CD4-positive, alpha-beta memory T cell (primary cell): ENCODE data around the gene TACC2. TPM values are rescaled to one million over a fixed set of nuclear protein-coding genes. Genes with fewer than 3 reads are reported as not detected.

ENCODE experiments used
- CTCF ChIA-PET: fragments of 350-600 bp; sonication (Branson Sonifier 250); formaldehyde crosslinking; loops from one replicate; lab custom pipeline; 2021; ENCODE audit warnings: inconsistent platforms; ENCODE audit not compliant: partially characterized antibody; lab: Charles Lee
- POLR2A ChIA-PET: fragments of 350-600 bp; sonication (Branson Sonifier 250); formaldehyde crosslinking; loops from one replicate; lab custom pipeline; 2021; ENCODE audit not compliant: partially characterized antibody; lab: Charles Lee
- DNase-seq, 5 donors: peaks; one replicate each; pipeline versions ENCODE4 v3.0.0 to v3.0.0-alpha.2; 2020 to 2022; ENCODE audit warnings: mixed read lengths in 1 of 5
- H3K27ac ChIP-seq: one replicate; pipeline ENCODE4 v1.7.0; 2013; ENCODE audit warnings: low read depth, low read length
- H3K27me3 ChIP-seq: 2 replicates; pipeline ENCODE4 v1.7.0; 2013; ENCODE audit warnings: mild to moderate bottlenecking, low read length, moderate library complexity; ENCODE audit not compliant: insufficient read depth
- H3K36me3 ChIP-seq: 2 replicates; pipeline ENCODE4 v1.7.0; 2013; ENCODE audit warnings: mild to moderate bottlenecking, low read length, moderate library complexity; ENCODE audit not compliant: insufficient read depth
- H3K4me1 ChIP-seq: 2 replicates; pipeline ENCODE4 v1.7.0; 2013; ENCODE audit warnings: mild to moderate bottlenecking, low read length, moderate library complexity; ENCODE audit not compliant: insufficient read depth
- H3K4me3 ChIP-seq, 2 donors: one replicate each; pipeline ENCODE4 v1.7.0; 2013; ENCODE audit warnings: low read length in 2 of 2, mild to moderate bottlenecking in 1 of 2
- H3K9me3 ChIP-seq, 2 donors: one replicate each; pipeline ENCODE4 v1.7.0; 2013; ENCODE audit warnings: low read length in 2 of 2, control low read depth in 1 of 2; ENCODE audit not compliant: control insufficient read depth in 1 of 2
- H3K27ac Mint-ChIP-seq, 7 donors: one replicate each; pipeline ENCODE4 v1.8.0; 2020 to 2021; ENCODE audit warnings: mixed read lengths in 7 of 7, mild to moderate bottlenecking in 6 of 7, inconsistent platforms in 3 of 7, moderate library complexity in 3 of 7
- H3K27me3 Mint-ChIP-seq, 2 donors: one replicate each; pipeline ENCODE4 v1.8.0; 2020 to 2021; ENCODE audit warnings: mixed read lengths in 2 of 2
- H3K36me3 Mint-ChIP-seq, 2 donors: one replicate each; pipeline ENCODE4 v1.8.0; 2020 to 2021; ENCODE audit warnings: mixed read lengths in 2 of 2, inconsistent platforms in 1 of 2, mild to moderate bottlenecking in 1 of 2
- H3K4me1 Mint-ChIP-seq, 4 donors: one replicate each; pipeline ENCODE4 v1.8.0; 2020 to 2021; ENCODE audit warnings: mixed read lengths in 4 of 4, mild to moderate bottlenecking in 1 of 4
- H3K4me3 Mint-ChIP-seq, 8 donors: one replicate each; pipeline ENCODE4 v1.8.0; 2020 to 2021; ENCODE audit warnings: mixed read lengths in 8 of 8, mild to moderate bottlenecking in 7 of 8, moderate library complexity in 6 of 8, inconsistent platforms in 3 of 8
- H3K9me3 Mint-ChIP-seq, 8 donors: one replicate each; pipeline ENCODE4 v1.8.0; 2020 to 2021; ENCODE audit warnings: mixed read lengths in 8 of 8, mild to moderate bottlenecking in 5 of 8, inconsistent platforms in 3 of 8, moderate library complexity in 1 of 8
- intact Hi-C: fragments of 100-400 bp; cut with micrococcal nuclease; formaldehyde crosslinking; loops from one replicate; pipeline ENCODE4 v1.15.1; 2023
- polyA plus RNA-seq, 2 donors: library from polyadenylated mRNA; unstranded; fragments of 300-500 nt; fragmentation: Illumina TruSeq; gene quantifications; one replicate each; pipeline ENCODE4 v1.2.3, GENCODE V29; 2021
- total RNA-seq, 2 experiments: library from RNA; stranded (reverse); gene quantifications; one replicate each; pipeline ENCODE4 v1.2.3, GENCODE V29; 2021

TACC2 gene
- total and polyA plus RNA-seq, 4 experiments from 2014 or later: not detected

DNA sequence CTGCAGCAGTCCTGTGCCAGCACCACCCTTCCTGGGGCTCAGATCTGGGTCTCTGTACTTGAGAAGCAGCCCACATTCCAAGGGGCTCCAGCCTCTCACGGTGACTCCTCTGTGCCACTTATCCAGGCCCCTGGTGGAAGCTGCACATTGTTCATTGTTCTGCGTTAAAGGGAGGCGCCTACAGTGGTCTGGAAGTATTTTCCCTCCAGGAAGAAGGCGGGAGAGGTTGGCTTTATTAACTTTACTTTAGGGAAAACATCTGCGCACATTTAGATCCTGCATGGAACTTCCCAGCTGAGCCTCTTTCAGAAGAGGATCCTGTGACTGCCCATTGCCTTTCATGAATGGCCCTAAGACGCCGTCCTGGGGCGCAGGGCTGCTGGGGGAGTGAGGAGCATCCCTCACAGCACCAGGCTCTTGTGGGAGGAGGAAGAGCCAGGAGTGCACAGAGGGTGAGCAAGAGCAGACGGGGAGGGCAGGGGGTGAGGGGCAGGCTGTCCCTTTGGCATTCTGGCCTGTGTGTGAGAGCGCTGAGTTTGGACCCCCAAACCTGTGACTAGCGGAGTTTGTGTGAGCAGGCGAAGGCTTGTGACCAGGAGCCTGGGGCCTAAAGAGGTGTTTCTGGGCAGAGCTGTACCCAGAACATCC lies 183.5 kb downstream of the TACC2 start:
- Histone ChIP-seq H3K27me3 (no peaks in the 10 kb centered on the region), H3K9me3 (no peaks in the 10 kb centered on the region), H3K36me3 (no peaks in the 10 kb centered on the region), H3K4me1 (no peaks in the 10 kb centered on the region), H3K4me3 (no peak overlapping the region), H3K27ac (no peak overlapping the region)
- no peaks in the 10 kb centered on the region for H3K36me3 Mint-ChIP-seq
- H3K4me3 Mint-ChIP-seq: no peak overlapping the region
- no peak for DNase-seq
- no peaks in the 10 kb centered on the region for H3K9me3 Mint-ChIP-seq
- ChIA-PET CTCF (no interaction called here), POLR2A (no interaction called here)
- no peaks in the 10 kb centered on the region for H3K4me1 Mint-ChIP-seq
- intact Hi-C loops: no loop called here
- H3K27me3 Mint-ChIP-seq: peaks cover 12% of the 10 kb centered on the region in 2 donors
- no peak overlapping the region for H3K27ac Mint-ChIP-seq

DNA sequence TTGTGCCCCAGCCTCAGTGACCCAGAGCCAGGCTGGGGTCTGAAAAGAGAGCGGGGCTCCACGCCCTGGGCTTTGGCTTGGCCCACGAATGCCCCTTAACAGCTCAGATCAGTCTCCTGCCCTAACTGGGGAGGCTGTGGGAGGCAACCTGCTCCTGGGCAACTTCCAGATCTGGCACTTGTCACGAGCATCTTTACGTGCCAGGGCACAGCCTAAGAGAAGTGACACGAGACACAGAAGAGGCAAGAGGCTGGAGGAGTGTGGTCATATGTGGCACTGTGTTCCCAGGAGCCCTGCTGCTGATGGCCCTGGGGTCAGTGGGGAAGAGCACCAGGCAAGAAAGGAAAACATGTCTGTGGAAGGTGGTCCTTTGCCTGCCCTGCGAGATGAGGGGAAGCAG lies 184.4 kb downstream of the TACC2 start:
- H3K27me3 ChIP-seq: no peaks in the 10 kb centered on the region
- H3K27ac Mint-ChIP-seq: no peak overlapping the region
- H3K27ac ChIP-seq: no peak overlapping the region
- CTCF ChIA-PET: no interaction called here
- no peak for DNase-seq
- H3K9me3 ChIP-seq: no peaks in the 10 kb centered on the region
- no peaks in the 10 kb centered on the region for H3K9me3 Mint-ChIP-seq
- no peaks in the 10 kb centered on the region for H3K4me1 ChIP-seq
- H3K4me3 Mint-ChIP-seq: no peak overlapping the region
- H3K36me3 ChIP-seq: no peaks in the 10 kb centered on the region
- peaks cover 11 to 12% of the 10 kb centered on the region in 2 donors for H3K27me3 Mint-ChIP-seq
- H3K4me1 Mint-ChIP-seq: no peaks in the 10 kb centered on the region
- no peak overlapping the region for H3K4me3 ChIP-seq
- H3K36me3 Mint-ChIP-seq: no peaks in the 10 kb centered on the region
- intact Hi-C loops: no loop called here
- POLR2A ChIA-PET: no interaction called here

DNA sequence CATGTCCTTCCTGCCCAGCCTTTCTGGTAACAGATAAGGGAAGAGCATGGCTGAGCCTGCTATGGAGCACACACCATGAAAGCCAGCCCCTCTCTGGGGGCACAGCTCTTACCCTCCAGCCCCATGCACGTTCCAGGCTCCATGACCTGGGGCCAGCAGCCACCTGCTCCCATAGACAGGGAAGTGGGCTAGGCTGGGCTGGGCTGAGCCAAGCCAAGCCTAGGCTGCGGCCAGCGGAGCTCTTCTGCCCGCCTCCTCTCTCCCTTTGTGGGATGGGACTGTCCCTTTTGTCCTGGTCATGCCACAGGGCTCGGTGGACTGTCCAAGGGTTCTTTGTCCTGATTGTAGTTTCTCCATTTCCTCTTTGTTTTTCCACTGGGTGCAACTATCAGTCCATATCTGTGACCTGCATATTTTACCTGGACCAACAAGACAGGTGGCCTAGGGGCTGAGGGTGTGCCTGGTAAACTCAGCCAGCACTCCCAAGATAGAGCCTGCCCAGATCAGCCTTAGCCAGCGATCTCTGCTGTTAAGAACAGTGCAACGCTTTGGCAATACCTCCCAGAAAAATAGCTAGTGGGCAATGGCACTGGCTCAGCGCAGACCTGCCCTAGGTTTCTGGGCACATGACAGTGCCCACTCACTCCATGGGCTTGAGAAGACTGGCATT lies 184.9 kb downstream of the TACC2 start:
- Histone ChIP-seq H3K36me3 (no peaks in the 10 kb centered on the region), H3K4me3 (no peak overlapping the region), H3K27me3 (no peaks in the 10 kb centered on the region), H3K27ac (no peak overlapping the region), H3K9me3 (no peaks in the 10 kb centered on the region), H3K4me1 (no peaks in the 10 kb centered on the region)
- no peaks in the 10 kb centered on the region for H3K9me3 Mint-ChIP-seq
- intact Hi-C loops: no loop called here
- ChIA-PET POLR2A (no interaction called here), CTCF (no interaction called here)
- H3K4me1 Mint-ChIP-seq: no peaks in the 10 kb centered on the region
- H3K27me3 Mint-ChIP-seq: peaks cover 9 to 12% of the 10 kb centered on the region in 2 donors
- no peak for DNase-seq
- no peak overlapping the region for H3K27ac Mint-ChIP-seq
- H3K4me3 Mint-ChIP-seq: no peak overlapping the region
- H3K36me3 Mint-ChIP-seq: no peaks in the 10 kb centered on the region

DNA sequence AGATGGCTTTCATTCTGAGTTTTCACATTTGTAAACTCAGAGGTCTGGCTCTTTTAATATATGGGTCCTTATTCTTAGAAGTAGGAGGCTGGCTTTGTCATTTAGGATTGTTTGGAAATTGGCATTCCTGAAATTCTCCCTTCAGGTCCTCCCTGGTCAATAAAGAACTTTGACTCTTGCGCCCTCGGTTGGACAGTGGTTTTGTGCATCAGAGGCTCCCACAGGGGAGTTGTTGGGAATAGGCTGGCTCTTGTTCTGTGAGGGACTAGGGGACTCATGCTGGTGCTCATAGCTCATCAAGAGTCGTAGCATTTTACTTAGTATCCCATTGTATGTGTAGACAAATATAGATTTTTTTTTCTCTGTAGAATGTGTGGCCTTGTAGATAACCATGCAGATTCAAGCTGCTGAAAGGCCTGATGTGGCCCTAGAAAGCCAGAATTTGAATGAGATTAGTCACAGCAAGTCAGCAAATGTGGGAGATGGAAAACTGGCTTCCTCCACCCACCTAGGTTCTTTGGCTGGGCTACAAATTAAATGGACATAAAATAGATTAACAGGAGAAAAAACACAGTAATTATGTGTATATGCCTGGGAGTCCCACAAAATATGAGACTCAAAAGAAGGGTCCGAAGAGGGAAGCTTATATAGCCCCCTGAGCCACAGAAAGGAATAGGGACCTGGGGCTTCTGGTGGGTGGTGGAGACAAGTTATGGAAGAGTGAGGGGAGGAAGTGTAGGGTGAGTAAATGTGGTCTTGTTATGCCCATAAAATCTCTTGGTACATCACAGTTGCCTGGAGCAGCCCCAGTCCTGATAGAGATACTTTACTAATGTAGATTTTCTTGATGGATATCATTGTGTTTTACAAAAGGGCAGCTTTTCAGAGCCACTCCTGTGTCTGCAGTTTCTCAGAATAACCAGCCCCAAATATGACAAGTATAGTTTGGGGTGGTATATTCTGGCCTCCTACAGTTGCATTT lies 187.6 kb downstream of the TACC2 start:
- H3K9me3 ChIP-seq: no peaks in the 10 kb centered on the region
- no peaks in the 10 kb centered on the region for H3K36me3 ChIP-seq
- no peak overlapping the region for H3K27ac ChIP-seq
- no peaks in the 10 kb centered on the region for H3K4me1 Mint-ChIP-seq
- CTCF ChIA-PET: no interaction called here
- H3K27me3 Mint-ChIP-seq: peaks cover 4 to 10% of the 10 kb centered on the region in 2 donors
- H3K9me3 Mint-ChIP-seq: peaks cover 0 to under 1% (median 0%) of the 10 kb centered on the region in 8 donors
- intact Hi-C loops: no loop called here
- H3K36me3 Mint-ChIP-seq: no peaks in the 10 kb centered on the region
- H3K27me3 ChIP-seq: no peaks in the 10 kb centered on the region
- H3K27ac Mint-ChIP-seq: no peak overlapping the region
- H3K4me3 ChIP-seq: no peak overlapping the region
- POLR2A ChIA-PET: no interaction called here
- H3K4me1 ChIP-seq: no peaks in the 10 kb centered on the region
- DNase-seq: no peak
- no peak overlapping the region for H3K4me3 Mint-ChIP-seq

DNA sequence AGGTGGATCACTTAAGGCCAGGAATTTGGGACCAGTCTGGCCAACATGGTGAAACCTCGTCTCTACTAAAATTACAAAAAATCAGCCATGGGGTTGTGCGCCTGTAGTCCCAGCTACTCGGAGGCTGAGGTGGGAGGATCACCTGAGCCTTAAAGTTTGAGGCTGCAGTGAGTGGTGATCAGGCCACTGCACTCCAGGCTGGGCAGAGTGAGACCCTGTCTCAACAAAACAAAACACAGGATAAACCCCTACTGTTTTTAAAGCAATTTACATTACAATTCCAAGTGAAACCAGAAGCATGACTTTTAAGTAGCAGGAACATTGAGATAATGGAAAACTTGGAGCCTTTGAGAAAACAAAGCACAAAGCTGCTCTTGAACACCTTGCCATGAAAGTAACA lies 189.7 kb downstream of the TACC2 start:
- Histone ChIP-seq H3K36me3 (no peaks in the 10 kb centered on the region), H3K27me3 (no peaks in the 10 kb centered on the region), H3K4me1 (no peaks in the 10 kb centered on the region), H3K9me3 (no peaks in the 10 kb centered on the region), H3K27ac (no peak overlapping the region), H3K4me3 (no peak overlapping the region)
- no peaks in the 10 kb centered on the region for H3K36me3 Mint-ChIP-seq
- peaks cover 6 to 9% of the 10 kb centered on the region in 2 donors for H3K27me3 Mint-ChIP-seq
- H3K27ac Mint-ChIP-seq: no peak overlapping the region
- CTCF ChIA-PET: no interaction called here
- intact Hi-C loops: no loop called here
- H3K4me1 Mint-ChIP-seq: no peaks in the 10 kb centered on the region
- DNase-seq: no peak
- H3K9me3 Mint-ChIP-seq: peaks cover 0 to 2% (median 0%) of the 10 kb centered on the region in 8 donors
- no peak overlapping the region for H3K4me3 Mint-ChIP-seq
- POLR2A ChIA-PET: no interaction called here

DNA sequence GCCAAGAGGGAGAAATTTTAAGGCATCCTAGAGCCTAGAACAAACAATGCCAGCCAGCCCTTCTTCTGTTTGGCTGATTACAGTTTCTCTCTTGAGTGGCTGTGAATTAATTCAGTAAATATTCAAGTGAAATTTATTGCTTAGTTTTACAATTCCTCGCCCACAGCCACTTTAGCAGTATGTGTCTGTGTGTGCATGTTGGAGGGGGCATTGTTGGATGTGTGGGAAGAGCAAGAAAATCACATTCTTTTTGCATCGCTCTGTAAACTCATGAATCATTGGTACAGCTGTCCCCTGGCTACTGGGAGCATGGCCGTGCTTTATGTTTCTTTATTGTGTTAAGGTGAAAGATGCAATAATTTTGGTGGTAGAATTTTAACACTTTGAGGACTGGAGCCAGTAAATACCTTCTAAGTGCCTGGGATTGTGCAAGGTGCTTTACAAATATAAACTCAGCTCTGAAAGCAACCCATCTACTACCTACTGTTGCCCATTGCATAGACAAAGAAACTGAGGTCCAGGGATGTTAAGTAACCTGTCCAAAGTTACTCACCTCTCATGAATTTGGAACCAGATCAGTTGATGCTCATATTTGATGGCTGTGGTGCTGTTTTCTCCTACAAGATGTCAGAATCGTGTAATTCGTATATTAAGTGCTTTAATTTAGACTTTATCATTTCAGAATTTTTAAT lies 192.2 kb downstream of the TACC2 start:
- Mint-ChIP-seq H3K27ac (no peak overlapping the region), H3K36me3 (no peaks in the 10 kb centered on the region), H3K4me1 (no peaks in the 10 kb centered on the region), H3K4me3 (no peak overlapping the region), H3K27me3 (peaks cover 4 to 9% of the 10 kb centered on the region in 2 donors), H3K9me3 (peaks cover 0 to 2% (median 0%) of the 10 kb centered on the region in 8 donors)
- H3K4me1 ChIP-seq: no peaks in the 10 kb centered on the region
- H3K27ac ChIP-seq: no peak overlapping the region
- intact Hi-C loops: no loop called here
- no peaks in the 10 kb centered on the region for H3K36me3 ChIP-seq
- no peaks in the 10 kb centered on the region for H3K9me3 ChIP-seq
- H3K4me3 ChIP-seq: no peak overlapping the region
- H3K27me3 ChIP-seq: no peaks in the 10 kb centered on the region
- POLR2A ChIA-PET: no interaction called here
- CTCF ChIA-PET: interaction anchor here (0.6 kb wide), 1 partner anchor 369 kb away, joined by 3 read pairs; no protein-coding TSS in a partner anchor
- no peak for DNase-seq
